ENCODE measurements around the gene HNRNPL.
"Not testable (repeated sequence)": the region's sequence is repeated elsewhere in the genome, so short reads cannot be mapped to it uniquely, and the experiment has no call there.

The HNRNPL gene

DNA sequence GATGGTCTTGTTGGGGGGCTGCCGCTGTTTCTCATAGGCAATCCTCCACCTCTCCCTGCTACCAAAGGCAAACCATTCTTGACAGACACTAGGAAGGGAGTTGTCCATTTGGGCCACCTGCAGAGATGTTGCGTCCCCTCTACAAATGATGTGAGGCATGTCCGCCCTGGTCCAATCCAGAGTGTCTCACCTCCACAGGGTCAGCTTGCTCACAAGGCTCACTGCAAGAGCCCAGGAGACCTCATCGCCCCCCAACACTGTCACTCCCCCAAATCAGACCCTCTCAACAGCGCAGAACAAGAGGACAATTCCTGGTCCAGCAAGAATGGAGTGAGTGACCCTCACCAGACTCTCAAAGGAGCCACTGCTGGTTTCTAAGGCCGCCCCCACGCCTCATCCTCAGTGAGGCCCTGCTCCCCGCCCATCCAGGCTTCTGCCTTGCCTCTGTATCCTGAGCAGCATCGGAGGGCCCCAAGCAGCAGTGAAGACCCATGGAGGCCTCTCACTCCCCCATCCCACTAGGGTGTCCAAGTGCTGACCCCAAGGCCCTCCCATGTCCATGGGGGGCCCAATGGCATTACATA lies 6.5 kb downstream of the HNRNPL start:
- no peak for DNase-seq

DNA sequence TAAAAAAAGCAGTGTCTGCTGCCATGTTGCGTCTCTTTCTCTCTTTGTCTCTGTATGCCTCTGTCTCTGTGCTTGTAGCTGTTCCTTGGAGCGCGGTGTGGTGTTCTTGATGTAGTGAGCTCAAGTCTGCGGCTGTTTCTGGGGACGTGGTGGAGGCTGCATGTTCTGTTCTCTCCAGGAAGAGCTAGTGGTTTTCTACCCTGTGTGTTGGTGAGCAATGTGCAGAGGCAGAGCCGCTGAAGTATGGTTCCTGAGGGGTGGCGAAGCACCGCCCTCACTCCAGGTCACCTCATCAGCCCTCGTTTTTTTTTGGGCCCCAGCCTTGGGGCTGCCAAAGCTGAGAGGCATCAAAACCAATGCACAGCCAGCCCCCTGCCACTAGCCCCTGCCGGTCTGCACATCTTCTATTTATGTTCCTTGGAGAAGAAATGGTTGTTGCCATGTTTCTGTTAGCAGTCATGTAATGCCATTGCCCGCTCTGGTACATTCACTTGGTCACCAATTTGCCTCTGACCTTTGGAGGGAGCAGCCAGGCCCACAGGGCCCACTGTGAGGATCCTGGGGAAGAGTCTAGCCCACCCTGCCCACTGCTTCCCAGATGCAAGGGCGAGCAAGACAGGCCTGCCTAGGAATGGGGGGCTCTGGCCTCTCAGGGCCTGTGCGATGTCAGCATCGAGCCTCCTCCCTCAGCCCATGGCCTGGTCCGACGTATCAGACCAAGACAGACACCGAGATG lies 7.2 kb downstream of the HNRNPL start:
- DNase-seq = peak; percentile 80

DNA sequence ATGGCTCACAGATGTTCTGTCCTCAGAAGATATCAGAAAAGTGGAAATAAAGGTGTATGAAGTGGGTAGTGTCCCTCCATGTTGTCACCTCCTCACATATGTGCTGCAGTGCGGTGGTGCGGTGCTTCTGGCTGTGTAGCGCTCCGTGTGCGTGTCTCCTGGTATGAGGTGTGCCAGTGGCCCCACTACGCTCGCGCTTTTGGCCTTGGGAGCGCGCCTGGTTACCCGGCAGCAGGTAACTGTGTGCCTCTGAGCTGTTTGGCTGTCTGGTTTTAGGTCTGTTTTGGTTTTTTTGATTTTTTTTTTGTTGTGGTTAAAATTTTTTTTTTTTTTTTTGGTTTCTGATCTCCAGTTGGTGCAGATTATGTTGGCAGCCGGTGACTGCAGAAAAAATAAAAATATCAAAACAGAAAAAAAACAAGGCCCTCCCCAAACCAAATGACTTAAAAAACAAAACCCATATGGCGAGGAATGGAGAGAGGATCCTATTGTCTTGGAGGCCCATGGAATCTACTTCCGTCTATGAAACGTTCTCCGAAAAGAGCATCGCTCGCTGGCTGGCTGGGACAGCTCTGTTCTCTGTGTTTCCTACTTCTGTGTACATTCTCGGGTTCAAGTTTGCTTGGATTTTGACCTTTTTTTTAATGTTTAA lies 7.9 kb downstream of the HNRNPL start:
- no peak for DNase-seq

DNA sequence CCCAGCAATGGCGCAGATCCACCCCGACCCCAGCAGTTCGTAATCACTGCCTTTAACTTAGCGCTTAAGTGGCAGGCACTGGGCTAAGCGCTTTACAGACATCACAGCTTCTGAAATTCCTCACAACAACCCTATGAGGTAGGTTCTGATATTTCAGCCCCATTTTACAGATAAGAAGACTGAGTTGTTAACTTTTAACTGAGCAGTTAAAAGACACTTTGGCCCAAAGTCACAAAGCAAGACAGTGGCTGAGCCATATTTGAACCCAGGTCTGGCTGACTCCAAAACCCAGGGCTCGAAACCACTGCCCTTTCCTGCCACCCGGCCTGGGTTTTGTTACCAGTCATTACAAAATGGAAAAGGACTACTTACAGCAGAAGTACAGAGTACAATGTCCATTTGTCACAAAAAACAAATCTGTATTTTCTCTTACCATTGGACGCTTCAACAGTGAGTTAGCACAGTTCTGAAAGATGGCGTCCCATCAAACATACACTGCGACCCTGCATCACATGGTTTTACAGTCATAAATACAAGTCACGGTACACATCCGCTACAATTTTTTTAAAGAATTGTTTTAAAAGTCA lies 8.5 kb downstream of the HNRNPL start:
- no peak for DNase-seq

DNA sequence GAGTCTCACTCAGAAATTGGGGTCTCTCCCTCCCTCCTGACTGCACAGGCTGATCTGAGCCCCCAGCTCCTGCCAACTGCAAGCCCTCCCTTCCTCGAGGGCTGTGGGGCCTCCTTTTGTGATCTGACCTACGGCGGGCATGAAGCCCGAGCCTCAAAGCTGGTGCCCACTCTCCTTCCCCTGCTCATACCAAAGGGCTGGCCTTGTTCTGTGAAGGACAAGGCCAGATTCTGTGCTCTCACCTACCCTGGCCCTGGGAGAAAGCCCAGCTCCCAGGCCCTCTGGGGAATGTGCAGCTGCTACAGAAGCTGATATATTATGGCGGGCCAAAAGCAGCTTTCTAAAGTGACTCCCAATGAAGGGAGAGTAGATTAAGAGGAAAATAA lies 9.2 kb downstream of the HNRNPL start:
- DNase-seq = no peak

DNA sequence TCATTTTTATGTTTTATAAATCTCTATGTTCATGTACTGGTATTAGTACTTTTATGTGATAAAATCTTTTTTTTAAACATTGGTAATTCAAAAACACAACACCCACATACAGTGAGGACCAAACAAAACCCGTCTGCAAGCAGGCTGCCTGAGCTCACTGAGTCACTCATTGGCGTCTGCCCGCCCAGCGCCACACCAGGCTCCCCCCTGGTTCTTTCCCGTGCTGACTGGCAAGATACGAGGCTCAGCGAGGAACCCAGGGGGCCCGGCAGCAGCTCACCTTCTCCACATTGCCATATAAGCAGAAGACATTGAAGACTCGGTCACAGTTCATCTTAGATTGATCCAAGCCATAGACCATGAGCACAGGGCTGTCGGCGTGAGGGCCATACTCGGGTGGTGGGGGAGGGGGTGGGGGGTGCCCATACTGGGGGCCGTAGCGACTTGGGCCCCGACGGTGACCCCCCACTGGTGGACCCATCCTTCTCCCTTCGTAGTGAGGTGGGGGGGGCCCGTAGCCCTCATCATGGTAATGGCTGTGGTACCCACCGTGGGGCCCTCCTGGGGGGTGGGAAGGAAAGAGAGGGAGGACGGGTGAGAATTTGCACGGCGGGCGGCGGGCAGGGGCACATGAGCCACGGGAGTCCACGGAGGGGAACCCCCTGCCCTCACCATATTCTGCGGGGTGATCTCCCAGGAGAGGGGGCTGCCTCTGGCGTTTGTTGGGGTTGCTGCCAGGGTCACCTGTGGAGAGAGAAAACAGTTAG lies 9.8 kb downstream of the HNRNPL start:
- no peak for DNase-seq

DNA sequence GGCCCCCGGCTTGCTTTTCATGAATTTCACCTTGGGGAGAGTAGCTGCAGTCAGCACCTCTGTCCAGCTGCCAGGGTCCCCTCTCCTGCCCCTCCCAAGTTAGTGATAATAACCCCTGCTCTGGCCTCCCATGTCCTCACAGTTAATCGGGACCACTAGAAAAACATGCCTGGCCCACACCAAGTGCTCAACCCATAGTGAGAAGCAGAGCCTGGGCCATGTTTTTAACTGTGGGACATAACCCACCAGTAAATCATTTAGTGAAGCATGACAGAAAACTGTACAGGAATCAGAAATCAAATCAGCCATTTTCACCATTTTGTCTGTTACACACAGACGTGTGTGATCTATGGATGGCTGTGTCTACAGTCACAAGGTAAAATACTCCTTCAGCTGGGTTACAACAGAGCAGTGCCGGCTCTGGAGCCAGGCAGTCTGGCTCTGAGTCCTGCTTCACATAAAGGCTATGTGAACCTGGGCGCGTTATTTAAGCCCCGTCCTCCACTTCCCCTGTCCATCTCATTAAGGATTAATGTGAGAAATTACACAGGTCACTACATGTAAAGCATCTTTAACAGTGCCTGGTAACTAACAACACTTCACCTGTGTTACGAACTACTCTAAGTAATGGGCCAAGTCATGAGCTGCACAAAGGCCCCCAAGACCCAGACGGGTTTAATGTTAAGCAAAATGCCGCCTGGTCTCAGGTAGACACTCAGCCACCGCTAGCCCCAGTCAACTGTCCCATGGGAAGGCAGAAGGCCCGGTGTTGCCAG lies 10.6 kb downstream of the HNRNPL start:
- DNase-seq = no peak

DNA sequence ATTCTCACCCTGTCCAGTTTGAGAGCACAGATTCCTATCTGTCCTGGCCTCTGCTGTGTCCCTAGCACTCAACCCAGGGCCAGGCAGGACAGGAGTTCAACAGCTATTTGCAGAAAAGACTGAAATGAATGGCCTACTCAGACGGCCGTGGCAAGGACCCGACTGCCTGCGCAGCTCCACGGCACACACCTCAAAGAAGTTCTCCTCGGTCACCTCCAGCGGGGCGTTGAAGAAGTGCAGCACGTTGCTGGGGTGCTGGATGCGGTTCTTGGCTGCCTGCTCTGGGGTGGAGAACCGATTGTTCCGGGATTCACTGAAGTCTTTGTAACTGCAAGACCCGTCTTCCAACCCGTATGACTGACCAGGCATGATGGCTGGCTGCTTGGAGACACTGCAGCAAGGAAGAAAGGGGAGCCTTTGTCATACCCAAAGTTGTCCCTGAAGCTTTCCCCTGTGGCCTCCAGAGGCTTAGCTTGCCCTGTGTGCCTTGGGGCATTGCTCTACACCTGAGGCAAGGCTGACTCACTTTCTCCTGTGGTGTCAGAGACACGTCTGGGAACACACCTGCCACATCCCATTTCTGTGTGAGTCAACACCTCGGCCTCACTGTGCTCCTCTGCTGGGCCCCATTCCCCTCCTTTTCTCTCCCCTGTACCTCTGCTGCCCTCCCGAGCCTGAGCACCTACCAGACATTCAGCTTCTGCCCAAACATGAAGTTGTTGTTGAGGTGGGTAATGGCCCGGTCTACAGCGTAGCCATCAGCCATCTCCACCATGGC lies 11.4 kb downstream of the HNRNPL start:
- DNase-seq = peak; percentile 46

DNA sequence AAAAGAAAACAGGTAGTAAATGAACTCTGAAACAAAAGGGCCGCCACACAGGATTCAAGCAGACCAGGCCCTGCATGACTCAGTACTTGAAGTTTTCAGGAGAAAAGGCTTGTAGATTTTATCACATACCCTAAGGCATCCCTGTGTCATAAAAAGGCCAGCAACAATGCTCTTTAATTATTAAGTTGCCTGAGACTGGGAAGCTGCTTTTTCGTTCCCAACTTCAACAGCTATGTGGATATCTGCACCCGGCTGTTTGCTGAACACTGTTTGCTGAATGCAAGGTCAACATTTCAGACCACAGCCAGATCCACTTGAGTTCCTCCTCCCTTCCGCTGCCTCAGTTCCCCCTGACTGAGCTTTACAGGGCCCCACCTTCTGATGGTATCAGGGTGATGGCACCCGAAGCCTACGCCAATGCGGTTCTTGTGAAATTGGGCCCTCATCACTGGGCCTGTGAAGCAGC lies 12.1 kb downstream of the HNRNPL start:
- no peak for DNase-seq

DNA sequence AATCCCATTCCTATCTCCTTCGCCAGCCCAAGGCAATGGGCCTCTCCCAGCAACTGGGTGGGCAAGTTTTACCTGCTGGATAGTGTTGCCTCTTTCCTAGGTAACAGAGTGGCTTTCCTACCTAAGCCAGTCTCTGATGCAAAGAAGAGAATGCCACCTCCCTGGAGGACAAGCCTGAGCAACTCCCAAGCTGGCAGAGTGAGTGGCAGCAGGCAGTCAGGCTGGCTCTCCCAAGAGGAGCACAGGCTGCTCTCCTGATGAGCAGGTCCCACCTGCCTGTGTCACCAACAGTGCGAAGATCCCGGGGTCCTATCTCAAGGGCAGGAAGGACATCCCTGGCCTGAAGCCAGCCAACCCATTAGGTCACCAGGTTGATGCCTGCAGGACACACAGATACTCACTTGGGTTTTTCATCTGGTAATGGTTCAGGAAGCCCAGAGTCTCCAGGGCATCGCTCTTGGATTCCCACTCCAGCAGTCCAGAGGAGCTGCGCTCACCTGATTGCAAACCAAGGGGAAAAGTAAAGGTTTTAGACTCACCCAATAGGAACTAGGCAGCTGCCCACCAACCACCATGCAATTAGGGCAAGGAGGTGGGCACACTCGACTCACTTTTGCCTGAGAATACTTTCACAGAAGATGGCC lies 12.7 kb downstream of the HNRNPL start:
- DNase-seq = no peak

DNA sequence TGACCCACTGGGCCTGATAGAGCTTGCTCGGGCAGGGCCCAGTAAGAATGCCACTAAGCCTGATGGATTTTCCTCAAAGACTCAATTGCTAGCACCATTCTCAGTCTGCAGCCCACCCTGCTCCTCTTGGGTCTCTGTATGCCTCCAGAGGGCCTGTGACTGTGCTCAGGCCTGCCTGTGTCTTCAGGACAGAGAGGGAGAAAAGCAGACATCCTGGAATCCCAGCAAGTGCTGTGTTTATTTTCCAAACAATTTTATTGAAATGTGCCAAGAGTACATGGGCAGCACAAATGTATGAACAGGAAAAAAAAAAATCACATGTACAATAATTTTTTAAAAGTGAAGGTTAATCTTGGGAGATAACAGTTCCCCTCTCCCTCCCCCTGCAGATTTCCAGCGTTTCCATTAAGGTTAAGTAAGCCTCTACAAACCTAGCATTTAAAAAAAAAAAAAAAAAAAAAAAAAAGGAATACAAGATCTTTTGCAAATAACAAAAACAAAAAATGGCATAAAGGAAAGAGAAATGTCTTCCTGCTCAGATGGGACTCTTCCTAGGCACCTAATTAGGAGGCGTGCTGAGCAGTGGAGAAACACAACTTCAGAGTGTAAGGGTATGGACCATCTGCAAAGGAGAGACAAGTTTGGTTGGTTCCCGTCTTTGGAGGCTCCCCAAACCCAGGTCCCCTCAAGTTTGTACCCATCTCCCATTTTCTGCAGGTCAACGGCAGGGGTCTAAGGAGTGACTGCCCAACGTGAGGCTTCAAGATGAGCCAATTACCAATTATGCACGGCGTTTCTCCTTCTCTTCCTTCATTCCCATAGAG lies 13.4 kb downstream of the HNRNPL start:
- DNase-seq = no peak

DNA sequence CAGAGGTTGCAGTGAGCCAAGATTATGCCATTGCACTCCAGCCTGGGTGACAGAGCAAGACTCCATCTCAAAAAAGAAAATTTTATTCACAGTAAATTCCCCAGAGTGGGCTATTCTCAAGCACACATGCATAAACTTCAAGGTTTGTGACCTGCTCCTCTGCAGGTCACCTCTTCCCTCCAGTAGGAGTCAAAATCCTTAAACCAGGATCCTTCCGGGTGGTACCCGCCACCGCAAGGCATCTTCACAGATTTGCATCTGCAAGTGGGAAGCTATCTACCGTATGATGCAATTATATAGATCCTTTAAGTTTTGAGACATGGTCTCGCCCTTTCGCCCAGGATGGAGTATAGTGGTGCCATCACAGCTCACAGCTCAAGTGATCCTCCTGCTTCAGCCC lies 15.2 kb downstream of the HNRNPL start:
- no peak for DNase-seq

DNA sequence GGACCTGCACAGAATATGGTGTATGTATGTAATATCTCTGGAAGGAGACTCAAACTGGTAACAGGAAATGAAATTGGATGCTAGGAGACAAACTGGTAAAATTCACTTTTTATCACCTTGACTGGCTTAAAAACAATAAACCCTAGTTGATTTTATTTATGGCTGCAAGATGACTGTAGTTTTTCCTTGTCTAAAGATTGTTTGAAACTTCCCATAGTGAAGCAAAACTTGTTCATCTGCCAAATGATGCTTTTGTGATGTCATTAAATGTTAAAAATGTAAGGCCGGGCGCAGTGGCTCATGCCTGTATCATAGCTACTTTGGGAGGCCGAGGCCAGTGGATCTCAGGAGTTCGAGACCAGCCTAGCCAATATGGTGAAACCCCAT lies 15.7 kb downstream of the HNRNPL start:
- DNase-seq = no peak

DNA sequence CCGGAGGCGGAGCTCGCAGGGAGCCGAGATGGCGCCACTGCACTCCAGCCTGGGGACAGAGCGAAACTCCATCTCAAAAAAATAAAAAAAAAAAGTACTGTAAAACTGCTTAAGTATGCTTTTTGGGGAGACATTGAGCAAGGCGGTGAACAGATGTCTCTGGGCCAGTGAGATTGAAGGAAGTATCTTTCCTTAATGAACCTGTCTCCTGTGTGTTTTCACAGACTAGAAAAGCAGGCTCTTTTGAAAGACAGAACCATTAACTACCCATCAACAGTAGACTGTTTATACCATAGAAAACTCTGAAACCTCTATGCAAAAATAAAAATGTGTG lies 16.7 kb downstream of the HNRNPL start:
- no peak for DNase-seq

DNA sequence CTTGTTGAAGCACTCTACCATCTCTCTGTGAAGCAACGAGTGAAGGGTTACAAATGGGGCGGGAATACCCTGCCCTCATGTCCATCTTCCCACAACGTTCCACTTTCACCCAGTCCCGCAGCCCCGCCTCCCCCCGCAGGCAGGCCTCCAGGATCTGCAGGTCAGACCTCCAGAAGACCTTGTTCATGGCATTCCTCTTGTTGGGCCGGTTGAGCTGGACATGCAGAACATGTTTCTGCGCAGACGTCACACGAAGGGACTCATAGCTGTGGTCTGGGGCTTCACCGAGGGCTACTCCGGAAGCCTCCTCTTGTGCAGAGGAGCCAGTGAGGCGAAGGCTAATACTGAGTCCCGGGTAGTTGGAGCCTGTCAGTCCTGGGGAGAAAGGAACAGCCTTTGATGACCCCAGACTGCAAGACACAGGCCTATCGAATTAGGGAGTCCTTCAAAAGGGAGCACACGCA lies 18.6 kb downstream of the HNRNPL start:
- peak; percentile 46 for DNase-seq

DNA sequence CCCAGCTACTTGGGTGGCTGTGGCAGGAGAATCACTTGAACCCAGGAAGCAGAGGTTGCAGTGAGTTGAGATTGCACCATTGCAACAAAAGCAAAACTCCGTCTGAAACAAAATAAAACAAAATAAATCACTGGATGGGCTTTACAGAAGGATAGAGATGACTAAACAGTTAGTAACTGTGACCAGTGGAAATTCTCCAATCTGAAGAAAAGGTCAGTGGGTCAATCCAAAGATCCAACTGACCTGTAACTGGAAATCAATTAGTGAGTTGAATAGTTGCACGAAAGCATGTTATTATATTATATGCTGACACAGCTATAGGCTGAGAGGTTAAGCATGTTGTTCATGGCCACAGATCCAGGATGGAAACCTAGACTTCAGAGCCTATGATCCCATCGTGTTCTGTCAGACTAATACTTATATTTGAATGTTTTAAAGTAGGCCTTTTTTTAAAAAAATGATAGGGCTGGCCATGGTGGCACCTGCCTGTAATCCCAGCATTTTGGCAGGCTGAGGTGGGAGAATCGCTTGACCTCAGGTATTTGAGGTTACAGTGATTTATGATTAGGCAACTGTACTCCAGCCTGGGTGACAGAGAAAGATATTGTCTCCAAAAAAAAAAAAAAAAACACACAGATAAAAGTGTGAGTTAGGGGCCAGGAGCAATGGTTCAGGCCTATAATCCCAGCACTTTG lies 19.6 kb downstream of the HNRNPL start:
- no peak for DNase-seq

DNA sequence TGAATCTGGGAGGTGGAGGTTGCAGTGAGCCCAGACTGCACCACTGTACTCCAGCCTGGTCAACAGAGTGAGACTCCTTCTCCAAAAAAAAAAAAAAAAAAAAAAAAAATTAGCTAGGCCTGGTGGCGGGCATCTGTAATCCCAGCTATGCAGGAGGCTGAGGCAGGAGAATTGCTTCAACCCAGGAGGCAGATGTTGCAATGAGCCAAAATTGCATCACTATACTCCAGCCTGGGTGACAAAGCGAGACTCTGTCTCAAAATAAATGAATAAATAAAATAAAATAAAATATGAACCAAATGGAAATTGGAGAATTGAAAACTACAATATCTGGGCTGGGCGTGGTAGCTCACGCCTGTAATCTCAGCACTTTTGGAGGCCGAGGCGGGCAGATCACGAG lies 20.6 kb downstream of the HNRNPL start:
- DNase-seq = not testable (repeated sequence)

DNA sequence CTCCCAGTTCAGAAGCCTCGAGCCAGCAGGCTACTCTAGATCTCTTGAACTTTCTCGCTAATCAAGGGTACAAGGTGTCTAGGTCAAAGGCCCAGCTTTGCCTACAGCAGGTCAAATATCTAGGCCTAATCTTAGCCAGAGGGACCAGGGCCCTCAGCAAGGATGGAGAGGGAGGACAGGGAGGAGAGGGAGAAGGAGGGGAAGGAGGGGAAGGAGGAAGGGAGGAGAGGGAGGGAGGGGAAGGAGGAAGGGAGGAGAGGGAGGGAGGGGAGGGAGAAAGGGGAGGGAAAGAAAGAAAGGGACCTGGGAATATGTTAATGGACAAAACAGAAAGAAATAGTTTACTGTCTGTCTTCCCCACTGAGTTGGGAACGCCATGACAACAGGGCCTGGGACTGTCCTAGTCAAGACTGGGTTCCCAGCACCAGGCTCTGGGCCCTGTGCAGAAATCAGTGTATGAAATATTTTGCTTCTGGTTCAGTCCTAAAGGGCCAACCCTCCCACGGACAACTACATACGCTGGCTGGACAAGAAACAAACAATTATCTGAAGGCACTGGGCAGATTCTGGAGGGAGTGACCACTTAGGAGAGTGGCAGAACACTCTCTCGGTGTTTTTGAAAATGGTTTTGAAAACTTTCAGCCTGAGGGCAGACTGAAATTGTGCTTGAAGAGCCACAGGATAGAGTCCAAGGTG lies 22.8 kb downstream of the HNRNPL start:
- DNase-seq = no peak

DNA sequence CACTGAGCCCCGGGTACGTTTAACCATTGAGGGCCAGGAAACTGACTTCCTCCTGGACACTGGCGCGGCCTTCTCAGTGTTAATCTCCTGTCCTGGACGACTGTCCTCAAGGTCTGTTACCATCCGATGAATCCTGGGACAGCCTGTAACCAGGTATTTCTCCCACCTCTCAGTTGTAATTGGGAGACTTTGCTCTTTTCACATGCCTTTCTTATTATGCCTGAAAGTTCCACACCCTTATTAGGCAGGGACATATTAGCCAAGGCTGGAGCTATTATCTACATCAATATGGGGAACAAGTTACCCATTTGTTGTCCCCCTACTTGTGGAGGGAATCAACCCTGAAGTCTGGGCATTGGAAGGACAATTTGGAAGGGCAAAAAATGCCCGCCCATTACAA lies 23.9 kb downstream of the HNRNPL start:
- not testable (repeated sequence) for DNase-seq

Measured in activated CD4-positive, alpha-beta T cell treated with anti-CD3 and anti-CD28 coated beads, Interleukin-10, Interleukin-2, amounts not matched to agents 100 ng/mL and 50 ng/mL, durations not matched to agents 16 hours and 8 hours (primary cell).